GM12878 (cell line): ENCODE data around the gene ADCYAP1R1. TPM values are rescaled to one million over a fixed set of nuclear protein-coding genes. Genes with fewer than 3 reads are reported as not detected.

Experiments used
- ATAC-seq: fragments of 200-7000 bp; cut with Tn5 transposase; 3 replicates; pipeline ENCODE4 v1.9.1; 2020; ENCODE audit warnings: mild to moderate bottlenecking, moderate library complexity
- BruUV-seq: library from RNA; stranded (reverse); fragments of 400-500 nt; replicated peaks from 2 replicates; lab custom pipeline; 2021; lab: Mats Ljungman, UMichigan
- CTCF ChIA-PET: fragments of 300-600 bp; sonication (Branson Sonifier 250); formaldehyde crosslinking; extraction: SDS; loops from one replicate; lab custom pipeline; 2021; ENCODE audit warnings: inconsistent platforms; lab: Yijun Ruan, JAX
- POLR2A ChIA-PET: fragments of 350-600 bp; formaldehyde crosslinking; extraction: SDS; loops from one replicate; lab custom pipeline; 2021; ENCODE audit warnings: inconsistent platforms; lab: Charles Lee
- RAD21 ChIA-PET: fragments of 300-600 bp; sonication (Branson Sonifier 250); formaldehyde crosslinking; loops from one replicate; lab custom pipeline; 2023; ENCODE audit warnings: antibody characterized with exemption; ENCODE audit not compliant: unreplicated experiment; lab: Charles Lee
- SMC1A ChIA-PET: fragments of 300-600 bp; sonication (Branson Sonifier 250); formaldehyde crosslinking; loops from one replicate; lab custom pipeline; 2023; ENCODE audit not compliant: unreplicated experiment, uncharacterized antibody; lab: Charles Lee
- DNase-seq: peaks from one replicate; pipeline ENCODE4 v3.0.0-alpha.2; 2011; ENCODE audit warnings: low read depth, low spot score
- FAIRE-seq: peaks from 3 replicates; lab custom pipeline; 2011; peaks lifted over from hg19 to GRCh38; lab: Jason Lieb, UNC
- H2AFZ ChIP-seq: 2 replicates; pipeline ENCODE4 v1.6.0; 2011; ENCODE audit warnings: low read depth, low read length, control low read depth; ENCODE audit not compliant: control insufficient read depth
- H3K27ac ChIP-seq: 2 replicates; pipeline ENCODE4 v1.5.1; 2011; ENCODE audit warnings: control low read depth; ENCODE audit not compliant: control insufficient read depth, insufficient read depth
- H3K27me3 ChIP-seq, 2 experiments: replicated peaks in 1 of 2; 2 replicates each; pipeline versions ENCODE4 v1.6.0 to v1.6.1; 2011; ENCODE audit warnings: low read length in 1 of 2; ENCODE audit not compliant: control insufficient read depth in 2 of 2, insufficient read depth in 2 of 2
- H3K36me3 ChIP-seq, 2 experiments: 2 replicates each; pipeline ENCODE4 v1.5.1; 2011; ENCODE audit warnings: low read length in 1 of 2; ENCODE audit not compliant: control insufficient read depth in 2 of 2, insufficient read depth in 2 of 2
- H3K4me1 ChIP-seq: 2 replicates; pipeline ENCODE4 v1.6.1; 2011; ENCODE audit warnings: mild to moderate bottlenecking, low read length, moderate library complexity, mixed read lengths; ENCODE audit not compliant: control insufficient read depth, insufficient read depth
- H3K4me2 ChIP-seq: 2 replicates; pipeline ENCODE4 v1.6.0; 2011; ENCODE audit warnings: control low read depth; ENCODE audit not compliant: control insufficient read depth, insufficient read depth
- H3K4me3 ChIP-seq: fragments of 200-600 bp; sonication (generic); 2 replicates; pipeline ENCODE4 v1.5.1; 2016
- H3K79me2 ChIP-seq: 2 replicates; pipeline ENCODE4 v1.6.0; 2011; ENCODE audit warnings: low read length; ENCODE audit not compliant: control insufficient read depth, insufficient read depth
- H3K9ac ChIP-seq: 2 replicates; pipeline ENCODE4 v1.8.0; 2011; ENCODE audit warnings: low read length, control low read depth, mixed read lengths; ENCODE audit not compliant: control insufficient read depth, insufficient read depth
- H3K9me3 ChIP-seq: replicated peaks from 3 replicates; pipeline ENCODE4 v1.5.1; 2011; ENCODE audit warnings: mild to moderate bottlenecking, low read length; ENCODE audit not compliant: control insufficient read depth, insufficient read depth
- H4K20me1 ChIP-seq: 2 replicates; pipeline ENCODE4 v1.6.0; 2011; ENCODE audit not compliant: control insufficient read depth, insufficient read depth
- ATF3 ChIP-seq: IDR thresholded peaks from 2 replicates; pipeline ENCODE4 v1.6.1; 2011; ENCODE audit warnings: low read depth, mild to moderate bottlenecking, low read length, moderate library complexity, borderline replicate concordance; ENCODE audit errors: extremely low read depth
- BACH1 ChIP-seq: fragments of 450-650 bp; IDR thresholded peaks from 2 replicates; pipeline ENCODE4 v1.6.1; 2017; ENCODE audit warnings: mild to moderate bottlenecking, borderline replicate concordance
- BCL3 ChIP-seq: IDR thresholded peaks from 2 replicates; pipeline ENCODE4 v1.6.1; 2011; ENCODE audit warnings: borderline replicate concordance, low read depth, mild to moderate bottlenecking, moderate library complexity, low read length; ENCODE audit not compliant: insufficient read depth, poor library complexity, severe bottlenecking
- NFXL1 ChIP-seq: fragments of 450-650 bp; IDR thresholded peaks from 2 replicates; pipeline ENCODE4 v1.6.1; 2017; ENCODE audit warnings: antibody characterized with exemption, mild to moderate bottlenecking, borderline replicate concordance
- SP1 ChIP-seq: IDR thresholded peaks from one replicate; pipeline ENCODE4 v1.6.1; 2011; ENCODE audit warnings: low read depth, low read length
- SRF ChIP-seq, 2 experiments: IDR thresholded peaks; 2 replicates each; pipeline ENCODE4 v1.6.1; 2011; ENCODE audit warnings: low read depth in 2 of 2, low read length in 2 of 2, mild to moderate bottlenecking in 1 of 2, moderate library complexity in 1 of 2
- ZBTB40 ChIP-seq: fragments of 450-650 bp; IDR thresholded peaks from 2 replicates; pipeline ENCODE4 v1.6.1; 2016; ENCODE audit warnings: mild to moderate bottlenecking, moderate library complexity, borderline replicate concordance
- ZSCAN29 ChIP-seq: fragments of 450-650 bp; IDR thresholded peaks from 2 replicates; pipeline ENCODE4 v1.6.1; 2017; ENCODE audit warnings: mild to moderate bottlenecking, moderate library complexity
- WGBS: methylation state at CpG from one replicate; pipeline ENCODE4 v1.1.6; 2016; ENCODE audit warnings: low lambda C conversion rate; ENCODE audit not compliant: insufficient replicate concordance, insufficient coverage; ENCODE audit errors: missing lambda C conversion rate; 5-methylcytosine and 5-hydroxymethylcytosine counted together
- in situ Hi-C: fragments of 300-500 bp; cut with MboI; formaldehyde crosslinking; loops from 9 replicates; pipeline ENCODE4 v1.14.3; 2018; ENCODE audit warnings: mixed read lengths
- intact Hi-C: fragments of 100-400 bp; cut with micrococcal nuclease; formaldehyde crosslinking; loops from one replicate; pipeline ENCODE4 v1.14.2; 2022; ENCODE audit not compliant: unreplicated experiment
- polyA plus RNA-seq, 11 experiments: library from polyadenylated mRNA; depleted of rRNA in 4 of 11; unstranded in 6 of 11; stranded (reverse) in 5 of 11; fragments of >200 nt; fragmentation: Nextera tagmentation in 4 of 11; fragmentation: Illumina TruSeq in 1 of 11; extraction: Ambion mirVana in 4 of 11; extraction: Trizol in 1 of 11; gene quantifications; 1 replicate in 1 of 11; 2 replicates in 10 of 11; pipeline versions ENCODE4 v1.2.1 to v1.2.3, GENCODE V29; 2011 to 2016; ENCODE audit warnings: inconsistent platforms in 2 of 11, missing spikeins in 2 of 11, low read depth in 1 of 11
- total RNA-seq, 4 experiments: library from RNA; depleted of rRNA in 3 of 4; stranded (reverse); fragments of >200 nt in 3 of 4; fragmentation: Illumina TruSeq in 1 of 4; extraction: Trizol in 1 of 4; gene quantifications; 2 replicates each; pipeline versions ENCODE4 v1.2.1 to v1.2.3, GENCODE V29; 2013 to 2021

Gene ADCYAP1R1
- total and polyA plus RNA-seq, 10 of the 15 experiments (the other 5 are each of a cell fraction or from before 2014, with no cell fraction given) = not detected

- in situ Hi-C loops = no loop called here
- FAIRE-seq (no peak), ATAC-seq (no peak), DNase-seq (no peak)
- Histone ChIP-seq H3K27me3 (peaks cover 0 to 2% of the 10 kb centered on the region in 2 experiments; a peak in 2 of 4 replicates), H2AFZ (no peak overlapping the region), H3K4me2 (no peak overlapping the region), H3K9ac (no peak overlapping the region), H3K79me2 (no peaks in the 10 kb centered on the region), H3K27ac (no peak overlapping the region), H3K9me3 (no peaks in the 10 kb centered on the region), H4K20me1 (no peaks in the 10 kb centered on the region), H3K36me3 (no peaks in the 10 kb centered on the region), H3K4me3 (no peak overlapping the region), H3K4me1 (no peaks in the 10 kb centered on the region)
- ChIA-PET RAD21 (no interaction called here), SMC1A (no interaction called here), POLR2A (no interaction called here), CTCF (interaction anchor here (0.7 kb wide), 2 partner anchors 73 to 198 kb away, joined by 3 to 4 read pairs; no protein-coding TSS in a partner anchor)
- intact Hi-C loops = no loop called here
- TF ChIP-seq BCL3 = no peak
- TF ChIP-seq ATF3 = no peak
- TF ChIP-seq NFXL1 = no peak
- TF ChIP-seq BACH1 = no peak
- TF ChIP-seq SP1 = no peak
- TF ChIP-seq ZBTB40 = no peak
- no peak for TF ChIP-seq SRF (IDR thresholded peaks at IDR 0.05; ENCODE audit: low read depth in 2 of 2, low read length in 2 of 2)
- no peak for TF ChIP-seq ZSCAN29
- 24% methylated on average over 10 of the region's 10 CpGs for WGBS
- BruUV-seq = no TSS peak
Measured at GRCh38 chr7:31056775-31057346, 4.8 kb downstream of the ADCYAP1R1 start.
